ELF-1 (cell line): ENCODE data around the gene CHPF2.

Source experiments
- DNase-seq: peaks from one replicate; pipeline ENCODE4 v3.0.0-alpha.2; 2016; ENCODE audit warnings: low read depth, low spot score

The CHPF2 gene

GRCh38 chr7:151265351-151265931, 33.2 kb downstream of the CHPF2 start:
- no peak for DNase-seq

- DNase-seq, result no peak
These were observed 37.2 kb downstream of the CHPF2 start for GRCh38 chr7:151269511-151269910.

- no peak for DNase-seq
These were observed 39.5 kb downstream of the CHPF2 start for GRCh38 chr7:151271699-151272355.

GRCh38 chr7:151272405-151272804, 40.1 kb downstream of the CHPF2 start:
- DNase-seq, result no peak

GRCh38 chr7:151272877-151273276, 40.6 kb downstream of the CHPF2 start:
- DNase-seq, result no peak

- no peak for DNase-seq
These were observed 41.5 kb downstream of the CHPF2 start for GRCh38 chr7:151273651-151274390.

GRCh38 chr7:151274396-151274795, 42.1 kb downstream of the CHPF2 start:
- no peak for DNase-seq

- no peak for DNase-seq
These were observed 42.9 kb downstream of the CHPF2 start for GRCh38 chr7:151274936-151275812.

- no peak for DNase-seq
These were observed 43.7 kb downstream of the CHPF2 start for GRCh38 chr7:151275813-151276577.

- DNase-seq, result peak; percentile 63
These were observed 44.6 kb downstream of the CHPF2 start for GRCh38 chr7:151276666-151277590.

GRCh38 chr7:151277631-151278030, 45.3 kb downstream of the CHPF2 start:
- DNase-seq, result no peak

- DNase-seq, result no peak
These were observed 46.7 kb downstream of the CHPF2 start for GRCh38 chr7:151278949-151279348.

- no peak for DNase-seq
These were observed 47.6 kb downstream of the CHPF2 start for GRCh38 chr7:151279868-151280267.

- no peak for DNase-seq
These were observed 48.2 kb downstream of the CHPF2 start for GRCh38 chr7:151280388-151281019.

GRCh38 chr7:151281686-151282085, 49.4 kb downstream of the CHPF2 start:
- DNase-seq, result no peak

GRCh38 chr7:151282111-151282510, 49.8 kb downstream of the CHPF2 start:
- no peak for DNase-seq

GRCh38 chr7:151283302-151283701, 51.0 kb downstream of the CHPF2 start:
- DNase-seq, result no peak

GRCh38 chr7:151286148-151286547, 53.9 kb downstream of the CHPF2 start:
- DNase-seq, result no peak
